G401.6 (cell line): ENCODE measurements around the gene PIP5K1B.

Experiments used
- FAIRE-seq: peaks from 2 replicates; lab custom pipeline; 2012; peaks lifted over from hg19 to GRCh38; lab: Jason Lieb, UNC

Gene PIP5K1B

GRCh38 chr9:68707801-68708488, 2.9 kb downstream of the PIP5K1B start:
- no peak for FAIRE-seq

GRCh38 chr9:68708513-68708912, 3.5 kb downstream of the PIP5K1B start:
- FAIRE-seq: no peak

GRCh38 chr9:68709291-68710110, 4.5 kb downstream of the PIP5K1B start:
- FAIRE-seq: no peak

GRCh38 chr9:68710111-68710471, 5.1 kb downstream of the PIP5K1B start:
- FAIRE-seq: no peak

GRCh38 chr9:68711281-68711680, 6.2 kb downstream of the PIP5K1B start:
- no peak for FAIRE-seq

GRCh38 chr9:68711932-68712331, 6.9 kb downstream of the PIP5K1B start:
- no peak for FAIRE-seq

GRCh38 chr9:68714416-68715180, 9.6 kb downstream of the PIP5K1B start:
- no peak for FAIRE-seq

GRCh38 chr9:68715181-68715456, 10.1 kb downstream of the PIP5K1B start:
- FAIRE-seq: no peak

- FAIRE-seq: no peak
These were observed 12.8 kb downstream of the PIP5K1B start for GRCh38 chr9:68717552-68718443.

GRCh38 chr9:68719847-68720246, 14.8 kb downstream of the PIP5K1B start:
- no peak for FAIRE-seq

- FAIRE-seq: no peak
These were observed 15.7 kb downstream of the PIP5K1B start for GRCh38 chr9:68720656-68721313.

- FAIRE-seq: no peak
These were observed 16.8 kb downstream of the PIP5K1B start for GRCh38 chr9:68721666-68722330.

GRCh38 chr9:68725070-68725469, 20.0 kb downstream of the PIP5K1B start:
- FAIRE-seq: no peak

- no peak for FAIRE-seq
These were observed 21.4 kb downstream of the PIP5K1B start for GRCh38 chr9:68726489-68726888.

GRCh38 chr9:68727636-68728035, 22.6 kb downstream of the PIP5K1B start:
- no peak for FAIRE-seq

- FAIRE-seq: no peak
These were observed 23.7 kb downstream of the PIP5K1B start for GRCh38 chr9:68728731-68729130.

GRCh38 chr9:68730570-68731235, 25.7 kb downstream of the PIP5K1B start:
- FAIRE-seq: no peak

GRCh38 chr9:68731857-68732256, 26.8 kb downstream of the PIP5K1B start:
- no peak for FAIRE-seq

- FAIRE-seq: no peak
These were observed 27.5 kb downstream of the PIP5K1B start for GRCh38 chr9:68732405-68733020.

GRCh38 chr9:68733021-68733405, 28.0 kb downstream of the PIP5K1B start:
- no peak for FAIRE-seq
